GM12801 (cell line): ENCODE results near the gene LILRA6.
A peak's percentile ranks its signal among the peaks of the same experiment; 100 is the strongest.

Source experiments
- CTCF ChIP-seq: IDR thresholded peaks from one replicate; pipeline ENCODE4 v1.5.1; 2011; ENCODE audit warnings: control low read depth; ENCODE audit not compliant: insufficient read length; ENCODE audit errors: extremely low read depth

LILRA6 gene

GRCh38 chr19:54271106-54271505 is 28.5 kb upstream of the LILRA6 start:
- no peak for TF ChIP-seq CTCF

GRCh38 chr19:54268936-54269335 is 26.3 kb upstream of the LILRA6 start:
- TF ChIP-seq CTCF, result no peak

- TF ChIP-seq CTCF, result peak; percentile 73
Measured at GRCh38 chr19:54266133-54266532, 23.5 kb upstream of the LILRA6 start.

- no peak for TF ChIP-seq CTCF
Measured at GRCh38 chr19:54262470-54262869, 19.9 kb upstream of the LILRA6 start.

- TF ChIP-seq CTCF, result no peak
Measured at GRCh38 chr19:54262066-54262465, 19.5 kb upstream of the LILRA6 start.

- no peak for TF ChIP-seq CTCF
Measured at GRCh38 chr19:54257116-54257480, 14.5 kb upstream of the LILRA6 start, which contains the start of gene LILRB5. Gene LILRB5, minus strand, starts transcription at chr19:54257273. Its CDS starts 80 bp downstream, at chr19:54257193.

GRCh38 chr19:54256250-54257115 is 13.9 kb upstream of the LILRA6 start:
- no peak for TF ChIP-seq CTCF
